Measurements from ENCODE around the gene TACC2.
"Not testable (repeated sequence)": the region's sequence is repeated elsewhere in the genome, so short reads cannot be mapped to it uniquely, and the experiment has no call there.

TACC2 gene

GRCh38 chr10:122007415-122007814, 18.5 kb downstream of the TACC2 start:
- in situ Hi-C loops (cut with HindIII; ENCODE audit: low sequenced_read_pairs): no loop called here
- no peak overlapping the region for H3K4me3 ChIP-seq (ENCODE audit: low read depth, low read length)
- DNase-seq (ENCODE audit: low read depth): no peak
- TF ChIP-seq, protein P1, sequence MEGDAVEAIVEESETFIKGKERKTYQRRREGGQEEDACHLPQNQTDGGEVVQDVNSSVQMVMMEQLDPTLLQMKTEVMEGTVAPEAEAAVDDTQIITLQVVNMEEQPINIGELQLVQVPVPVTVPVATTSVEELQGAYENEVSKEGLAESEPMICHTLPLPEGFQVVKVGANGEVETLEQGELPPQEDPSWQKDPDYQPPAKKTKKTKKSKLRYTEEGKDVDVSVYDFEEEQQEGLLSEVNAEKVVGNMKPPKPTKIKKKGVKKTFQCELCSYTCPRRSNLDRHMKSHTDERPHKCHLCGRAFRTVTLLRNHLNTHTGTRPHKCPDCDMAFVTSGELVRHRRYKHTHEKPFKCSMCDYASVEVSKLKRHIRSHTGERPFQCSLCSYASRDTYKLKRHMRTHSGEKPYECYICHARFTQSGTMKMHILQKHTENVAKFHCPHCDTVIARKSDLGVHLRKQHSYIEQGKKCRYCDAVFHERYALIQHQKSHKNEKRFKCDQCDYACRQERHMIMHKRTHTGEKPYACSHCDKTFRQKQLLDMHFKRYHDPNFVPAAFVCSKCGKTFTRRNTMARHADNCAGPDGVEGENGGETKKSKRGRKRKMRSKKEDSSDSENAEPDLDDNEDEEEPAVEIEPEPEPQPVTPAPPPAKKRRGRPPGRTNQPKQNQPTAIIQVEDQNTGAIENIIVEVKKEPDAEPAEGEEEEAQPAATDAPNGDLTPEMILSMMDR (IDR thresholded peaks at IDR 0.05; ENCODE audit: low read depth, low read length, missing control alignments): no peak

DNA sequence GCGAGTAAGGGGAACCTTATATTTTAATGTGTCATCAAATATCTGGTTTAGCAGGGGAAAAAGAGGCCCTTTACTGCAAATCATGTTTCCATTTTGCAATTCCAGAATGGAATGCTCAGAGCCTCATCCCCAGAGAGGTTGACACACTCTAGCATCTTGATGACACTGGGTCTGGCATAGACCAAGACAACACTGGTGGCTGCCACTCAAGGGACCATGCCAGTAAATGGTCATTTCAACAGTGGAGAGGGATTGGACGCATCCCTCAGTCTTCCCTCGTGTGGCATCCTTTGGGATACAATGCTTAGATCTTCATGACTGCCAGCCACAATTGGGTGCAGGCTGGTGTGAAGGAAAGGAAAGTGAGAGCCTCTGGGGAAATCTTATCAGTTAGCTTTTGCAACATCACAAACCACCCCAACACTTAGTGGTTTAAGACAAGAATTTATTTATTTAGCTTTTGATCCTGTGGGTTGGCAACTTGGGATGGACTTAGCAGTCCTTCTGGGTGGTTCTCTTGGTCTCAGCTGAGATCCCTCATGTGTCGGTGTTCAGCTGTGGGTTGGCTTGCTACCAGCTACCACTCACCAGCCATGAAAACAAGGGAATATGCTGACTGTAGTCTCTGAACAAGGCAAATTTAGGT, 21.6 kb downstream of the TACC2 start:
- in situ Hi-C loops (cut with HindIII; ENCODE audit: low sequenced_read_pairs): no loop called here
- TF ChIP-seq, protein P1 (IDR thresholded peaks at IDR 0.05; ENCODE audit: low read depth, low read length, missing control alignments): no peak
- DNase-seq (ENCODE audit: low read depth): no peak

GRCh38 chr10:122012731-122013130, 23.8 kb downstream of the TACC2 start:
- in situ Hi-C loops (cut with HindIII; ENCODE audit: low sequenced_read_pairs): no loop called here
- no peak overlapping the region for H3K4me3 ChIP-seq (ENCODE audit: low read depth, low read length)
- no peak for DNase-seq (ENCODE audit: low read depth)
- TF ChIP-seq, protein P1 (IDR thresholded peaks at IDR 0.05; ENCODE audit: low read depth, low read length, missing control alignments): no peak

More for the DNA sequence above, 21.6 kb downstream of the TACC2 start:
- no peak overlapping the region for H3K4me3 ChIP-seq (ENCODE audit: low read depth, low read length)

GRCh38 chr10:122013311-122013780, 24.4 kb downstream of the TACC2 start:
- no peak for DNase-seq (ENCODE audit: low read depth)
- in situ Hi-C loops (cut with HindIII; ENCODE audit: low sequenced_read_pairs): no loop called here
- TF ChIP-seq, protein P1 (IDR thresholded peaks at IDR 0.05; ENCODE audit: low read depth, low read length, missing control alignments): no peak
- no peak overlapping the region for H3K4me3 ChIP-seq (ENCODE audit: low read depth, low read length)

GRCh38 chr10:122014652-122015248, 25.8 kb downstream of the TACC2 start:
- TF ChIP-seq, protein P1 (IDR thresholded peaks at IDR 0.05; ENCODE audit: low read depth, low read length, missing control alignments): no peak
- in situ Hi-C loops (cut with HindIII; ENCODE audit: low sequenced_read_pairs): no loop called here
- DNase-seq (ENCODE audit: low read depth): no peak
- H3K4me3 ChIP-seq (ENCODE audit: low read depth, low read length): no peak overlapping the region

DNA sequence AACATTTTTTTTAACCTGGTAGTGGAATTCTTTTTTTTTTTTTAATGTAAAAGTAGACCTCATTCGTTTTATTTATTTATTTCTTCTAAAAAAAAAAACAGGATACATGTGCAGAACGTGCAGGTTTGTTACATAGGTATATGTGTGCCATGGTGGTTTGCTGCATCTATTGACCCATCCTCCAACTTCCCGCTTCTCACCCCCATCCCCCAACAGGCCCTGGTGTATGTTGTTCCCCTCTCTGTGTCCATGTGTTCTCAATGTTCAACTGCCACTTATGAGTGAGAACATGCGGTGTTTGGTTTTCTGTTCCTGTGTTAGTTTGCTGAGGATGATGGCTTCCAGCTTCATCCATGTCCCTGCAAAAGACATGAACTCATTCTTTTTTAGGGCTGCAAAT, 29.0 kb downstream of the TACC2 start:
- H3K4me3 ChIP-seq (ENCODE audit: low read depth, low read length); in situ Hi-C loops (cut with HindIII; ENCODE audit: low sequenced_read_pairs); DNase-seq (ENCODE audit: low read depth): not testable (repeated sequence)

DNA sequence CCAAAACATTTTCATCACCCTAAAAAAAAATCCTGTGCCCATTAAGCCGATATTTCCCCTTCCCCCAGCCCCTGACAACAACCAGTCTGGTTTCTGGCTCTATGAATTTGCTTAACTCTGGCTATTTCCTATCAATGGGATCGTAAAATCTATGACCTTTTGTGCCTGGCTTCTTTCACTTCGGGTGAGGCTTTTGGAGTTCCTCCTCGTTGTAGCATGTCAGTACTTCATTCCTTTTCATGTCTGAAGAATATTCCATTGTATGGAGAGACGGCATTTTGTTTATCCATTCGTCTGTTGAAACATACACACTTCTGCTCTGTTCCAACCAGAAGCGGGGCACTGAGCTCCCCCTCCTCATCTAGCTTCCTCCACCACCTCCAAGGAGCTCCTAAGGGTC, 29.5 kb downstream of the TACC2 start:
- in situ Hi-C loops (cut with HindIII; ENCODE audit: low sequenced_read_pairs): no loop called here
- TF ChIP-seq, protein P1 (IDR thresholded peaks at IDR 0.05; ENCODE audit: low read depth, low read length, missing control alignments): no peak
- no peak for DNase-seq (ENCODE audit: low read depth)
- no peak overlapping the region for H3K4me3 ChIP-seq (ENCODE audit: low read depth, low read length)

All from astrocyte of the cerebellum (primary cell).